Nucleus accumbens (tissue), 56 donors: ENCODE data around the gene UBA1.
"Not testable (repeated sequence)": the region's sequence is repeated elsewhere in the genome, so short reads cannot be mapped to it uniquely, and the experiment has no call there.

ENCODE experiments used
- DNase-seq, 56 donors: peaks; one replicate each; lab custom pipeline; 2025; lab: John Stamatoyannopoulos, UW

UBA1 gene

DNA sequence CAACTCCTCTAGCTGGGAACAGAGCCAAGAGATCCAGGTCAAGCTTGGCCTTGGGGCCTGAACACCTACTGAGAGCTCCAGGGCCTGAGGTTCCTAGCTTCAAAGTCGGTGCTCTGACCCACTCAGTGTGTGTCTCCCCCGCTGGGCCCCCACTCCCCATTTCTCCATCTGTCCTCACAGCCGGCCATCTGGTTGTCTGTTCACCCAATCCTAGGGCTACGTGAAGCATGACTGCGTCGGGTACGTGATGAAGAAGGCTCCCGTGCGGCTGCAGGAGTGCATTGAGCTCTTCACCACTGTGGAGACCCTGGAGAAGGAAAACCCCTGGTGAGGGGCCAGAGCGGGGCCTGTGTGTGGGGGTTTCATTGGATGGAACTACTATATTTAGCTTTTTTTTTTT, 51.5 kb downstream of the UBA1 start:
- DNase-seq = no peak

DNA sequence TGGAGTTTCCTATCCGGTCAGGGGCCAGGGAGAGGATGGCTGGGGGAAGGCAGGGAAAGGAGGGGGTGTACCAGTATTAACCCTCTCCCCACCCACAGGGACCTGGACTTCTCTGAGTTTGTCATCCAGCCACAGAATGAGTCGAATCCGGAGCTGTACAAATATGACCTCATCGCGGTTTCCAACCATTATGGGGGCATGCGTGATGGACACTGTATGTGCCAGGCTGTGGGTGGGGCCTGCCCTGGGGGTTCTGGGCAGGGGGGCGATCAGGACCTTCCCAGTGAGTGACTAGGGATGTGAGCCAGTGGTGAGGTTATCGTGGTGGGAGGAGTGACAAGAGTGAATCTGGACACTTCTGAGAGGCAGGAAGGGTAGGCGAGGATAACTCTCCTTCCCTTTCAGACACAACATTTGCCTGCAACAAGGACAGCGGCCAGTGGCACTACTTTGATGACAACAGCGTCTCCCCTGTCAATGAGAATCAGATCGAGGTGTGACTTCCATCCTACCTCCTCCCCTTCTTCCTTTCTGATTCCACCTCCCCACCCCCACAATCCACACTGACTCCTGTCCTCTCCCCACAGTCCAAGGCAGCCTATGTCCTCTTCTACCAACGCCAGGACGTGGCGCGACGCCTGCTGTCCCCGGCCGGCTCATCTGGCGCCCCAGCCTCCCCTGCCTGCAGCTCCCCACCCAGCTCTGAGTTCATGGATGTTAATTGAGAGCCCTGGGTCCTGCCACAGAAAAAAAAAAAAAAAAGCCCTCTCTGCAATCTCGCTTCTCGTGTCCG, 53.8 kb downstream of the UBA1 start:
- DNase-seq = no peak

DNA sequence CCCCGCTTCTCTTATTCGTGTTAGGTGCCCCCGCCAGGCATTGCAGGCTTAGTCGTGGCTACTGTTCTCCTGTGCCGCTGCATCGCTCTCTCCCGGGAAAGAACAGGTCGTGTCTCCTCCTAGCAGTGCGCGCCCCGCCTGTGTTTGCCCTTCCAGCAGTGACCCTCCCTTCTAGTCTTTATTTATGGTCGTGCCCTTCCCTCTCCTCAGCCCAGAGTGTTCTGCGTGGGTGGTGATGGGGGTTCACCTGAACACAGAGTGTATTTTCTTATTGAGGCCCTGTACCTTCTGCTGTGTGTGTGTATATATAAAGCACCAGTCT, 54.3 kb downstream of the UBA1 start:
- no peak for DNase-seq

DNA sequence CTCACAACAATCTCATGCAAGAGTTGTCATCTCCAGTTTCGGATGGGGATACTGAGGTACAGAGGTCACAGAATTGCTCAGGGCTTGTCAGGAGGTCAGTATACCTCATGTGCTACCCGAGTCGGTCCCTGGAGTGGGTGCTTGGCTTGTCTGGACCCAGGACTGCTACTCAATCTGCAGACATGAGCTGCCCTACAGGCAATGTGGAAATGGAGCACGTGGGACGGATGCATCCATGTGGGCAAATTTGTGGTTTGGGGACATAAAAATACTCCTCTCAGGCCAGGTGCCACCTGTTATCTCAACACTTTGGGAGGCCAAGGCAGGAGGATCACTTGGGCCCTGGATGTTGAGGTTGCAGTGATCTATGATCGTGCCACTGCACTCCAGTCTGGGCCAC, 54.9 kb downstream of the UBA1 start:
- DNase-seq = no peak

DNA sequence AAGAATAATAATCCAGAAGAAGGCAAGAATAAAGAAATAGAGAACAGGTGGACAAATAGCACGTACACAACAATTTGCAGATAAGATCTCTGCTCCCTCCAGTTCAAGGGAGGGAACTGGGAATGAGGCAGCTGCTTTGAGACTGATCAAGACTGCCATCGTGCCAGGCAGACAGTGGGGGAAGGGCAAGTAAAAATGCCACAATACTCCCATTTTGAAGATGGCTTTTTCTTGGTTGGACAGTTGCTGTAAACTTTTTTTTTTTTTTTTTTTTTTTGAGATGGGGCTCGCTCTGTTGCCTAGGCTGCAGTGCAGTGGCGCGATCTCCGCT, 56.4 kb downstream of the UBA1 start:
- no peak for DNase-seq

GRCh38 chrX:47257620-47258019, 64.0 kb downstream of the UBA1 start:
- not testable (repeated sequence) for DNase-seq
